ENCODE measurements around the gene LRRC28.

DNA sequence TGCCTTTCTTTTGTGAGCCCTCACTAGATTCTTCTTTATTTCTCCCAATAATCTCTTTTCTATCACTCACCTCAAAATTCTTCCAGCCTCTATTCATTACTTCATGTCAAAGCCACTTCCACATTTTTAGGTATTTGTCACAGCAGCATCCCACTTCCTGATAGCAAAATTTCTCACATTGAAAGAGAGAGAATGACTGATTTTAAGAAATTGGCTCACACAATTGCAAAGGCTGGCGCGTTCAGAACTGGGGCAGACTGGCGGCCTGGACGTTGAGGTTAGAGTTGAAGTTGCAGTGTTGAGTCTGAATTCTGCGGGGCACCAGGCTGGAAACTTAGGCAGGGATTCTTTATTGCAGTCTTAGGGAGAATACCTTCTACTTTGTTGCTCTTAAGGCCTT is 117.9 kb downstream of the LRRC28 start:
- TF ChIP-seq EGR1 (IDR thresholded peaks at IDR 0.05; ENCODE audit: low read depth), result no peak
- TF ChIP-seq, protein P1, sequence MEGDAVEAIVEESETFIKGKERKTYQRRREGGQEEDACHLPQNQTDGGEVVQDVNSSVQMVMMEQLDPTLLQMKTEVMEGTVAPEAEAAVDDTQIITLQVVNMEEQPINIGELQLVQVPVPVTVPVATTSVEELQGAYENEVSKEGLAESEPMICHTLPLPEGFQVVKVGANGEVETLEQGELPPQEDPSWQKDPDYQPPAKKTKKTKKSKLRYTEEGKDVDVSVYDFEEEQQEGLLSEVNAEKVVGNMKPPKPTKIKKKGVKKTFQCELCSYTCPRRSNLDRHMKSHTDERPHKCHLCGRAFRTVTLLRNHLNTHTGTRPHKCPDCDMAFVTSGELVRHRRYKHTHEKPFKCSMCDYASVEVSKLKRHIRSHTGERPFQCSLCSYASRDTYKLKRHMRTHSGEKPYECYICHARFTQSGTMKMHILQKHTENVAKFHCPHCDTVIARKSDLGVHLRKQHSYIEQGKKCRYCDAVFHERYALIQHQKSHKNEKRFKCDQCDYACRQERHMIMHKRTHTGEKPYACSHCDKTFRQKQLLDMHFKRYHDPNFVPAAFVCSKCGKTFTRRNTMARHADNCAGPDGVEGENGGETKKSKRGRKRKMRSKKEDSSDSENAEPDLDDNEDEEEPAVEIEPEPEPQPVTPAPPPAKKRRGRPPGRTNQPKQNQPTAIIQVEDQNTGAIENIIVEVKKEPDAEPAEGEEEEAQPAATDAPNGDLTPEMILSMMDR (IDR thresholded peaks at IDR 0.05 in 2 of 3, conservative IDR thresholded peaks at IDR 0.05 in 1 of 3; ENCODE audit: borderline replicate concordance in 1 of 3, insufficient read depth in 1 of 3, low read depth in 2 of 3, low read length in 2 of 3), result no peak
- TF ChIP-seq POLR2A (IDR thresholded peaks at IDR 0.05; ENCODE audit: borderline replicate concordance, extremely low read depth, insufficient read depth, insufficient read length), result no peak
- no peak for TF ChIP-seq MAX (IDR thresholded peaks at IDR 0.05)
- no peak for TF ChIP-seq POLR2AphosphoS5 (IDR thresholded peaks at IDR 0.05; ENCODE audit: low read depth, low read length)
- no peak for TF ChIP-seq EZH2 (IDR thresholded peaks at IDR 0.05)
- TF ChIP-seq CBX3 (IDR thresholded peaks at IDR 0.05; ENCODE audit: low read depth), result no peak
- no peak for TF ChIP-seq JUND (IDR thresholded peaks at IDR 0.05)
- TF ChIP-seq, protein P2, sequence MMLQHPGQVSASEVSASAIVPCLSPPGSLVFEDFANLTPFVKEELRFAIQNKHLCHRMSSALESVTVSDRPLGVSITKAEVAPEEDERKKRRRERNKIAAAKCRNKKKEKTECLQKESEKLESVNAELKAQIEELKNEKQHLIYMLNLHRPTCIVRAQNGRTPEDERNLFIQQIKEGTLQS (IDR thresholded peaks at IDR 0.05), result no peak
- no peak for TF ChIP-seq SP1 (IDR thresholded peaks at IDR 0.05; ENCODE audit: low read depth)
- TF ChIP-seq, protein P3, sequence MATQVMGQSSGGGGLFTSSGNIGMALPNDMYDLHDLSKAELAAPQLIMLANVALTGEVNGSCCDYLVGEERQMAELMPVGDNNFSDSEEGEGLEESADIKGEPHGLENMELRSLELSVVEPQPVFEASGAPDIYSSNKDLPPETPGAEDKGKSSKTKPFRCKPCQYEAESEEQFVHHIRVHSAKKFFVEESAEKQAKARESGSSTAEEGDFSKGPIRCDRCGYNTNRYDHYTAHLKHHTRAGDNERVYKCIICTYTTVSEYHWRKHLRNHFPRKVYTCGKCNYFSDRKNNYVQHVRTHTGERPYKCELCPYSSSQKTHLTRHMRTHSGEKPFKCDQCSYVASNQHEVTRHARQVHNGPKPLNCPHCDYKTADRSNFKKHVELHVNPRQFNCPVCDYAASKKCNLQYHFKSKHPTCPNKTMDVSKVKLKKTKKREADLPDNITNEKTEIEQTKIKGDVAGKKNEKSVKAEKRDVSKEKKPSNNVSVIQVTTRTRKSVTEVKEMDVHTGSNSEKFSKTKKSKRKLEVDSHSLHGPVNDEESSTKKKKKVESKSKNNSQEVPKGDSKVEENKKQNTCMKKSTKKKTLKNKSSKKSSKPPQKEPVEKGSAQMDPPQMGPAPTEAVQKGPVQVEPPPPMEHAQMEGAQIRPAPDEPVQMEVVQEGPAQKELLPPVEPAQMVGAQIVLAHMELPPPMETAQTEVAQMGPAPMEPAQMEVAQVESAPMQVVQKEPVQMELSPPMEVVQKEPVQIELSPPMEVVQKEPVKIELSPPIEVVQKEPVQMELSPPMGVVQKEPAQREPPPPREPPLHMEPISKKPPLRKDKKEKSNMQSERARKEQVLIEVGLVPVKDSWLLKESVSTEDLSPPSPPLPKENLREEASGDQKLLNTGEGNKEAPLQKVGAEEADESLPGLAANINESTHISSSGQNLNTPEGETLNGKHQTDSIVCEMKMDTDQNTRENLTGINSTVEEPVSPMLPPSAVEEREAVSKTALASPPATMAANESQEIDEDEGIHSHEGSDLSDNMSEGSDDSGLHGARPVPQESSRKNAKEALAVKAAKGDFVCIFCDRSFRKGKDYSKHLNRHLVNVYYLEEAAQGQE (IDR thresholded peaks at IDR 0.05; ENCODE audit: low read depth), result no peak
- TF ChIP-seq TCF7L2 (IDR thresholded peaks at IDR 0.05; ENCODE audit: borderline replicate concordance, extremely low read depth, insufficient read depth, insufficient read length), result no peak
- no peak for TF ChIP-seq ZFX (IDR thresholded peaks at IDR 0.05)

All from HCT116 (cell line).